Mucosa of descending colon (tissue), 3 donors: Measurements from ENCODE around the gene SDK1. TPM values are rescaled to one million over a fixed set of nuclear protein-coding genes. Genes with fewer than 3 reads are reported as not detected.

ENCODE experiments used
- ATAC-seq: fragments of 200-7000 bp; cut with Tn5 transposase; one replicate; pipeline ENCODE4 v1.9.1; 2020; ENCODE audit warnings: mild to moderate bottlenecking, moderate library complexity
- DNase-seq, 3 donors: peaks; one replicate each; pipeline ENCODE4 v3.0.0-alpha.2; 2020
- H3K36me3 ChIP-seq: fragments of 200-600 bp; one replicate; pipeline ENCODE4 v1.8.0; 2021; ENCODE audit warnings: low read depth, mild to moderate bottlenecking
- H3K4me1 ChIP-seq: fragments of 200-600 bp; one replicate; pipeline ENCODE4 v1.8.0; 2021; ENCODE audit warnings: low read depth, mild to moderate bottlenecking
- H3K4me3 ChIP-seq: fragments of 200-600 bp; one replicate; pipeline ENCODE4 v1.8.0; 2021; ENCODE audit warnings: mild to moderate bottlenecking
- H3K9me3 ChIP-seq: fragments of 200-600 bp; one replicate; pipeline ENCODE4 v1.8.0; 2021; ENCODE audit warnings: mild to moderate bottlenecking
- CTCF ChIP-seq: fragments of 200-600 bp; IDR thresholded peaks from one replicate; pipeline ENCODE4 v1.8.0; 2022; ENCODE audit warnings: antibody characterized with exemption, mild to moderate bottlenecking
- intact Hi-C, 2 donors: fragments of 100-400 bp; cut with DNase I in 1 of 2; cut with micrococcal nuclease in 1 of 2; formaldehyde crosslinking; loops; one replicate each; pipeline versions ENCODE4 v1.11.0 to v1.11.1; 2022; cut with DNase I, micrococcal nuclease
- total RNA-seq, 3 donors: library from RNA; stranded (reverse); fragmentation: NEBNext Ultra II Directional in 2 of 3; extraction: Animal tissue kit (Norgen Biotek cat#: 25700) in 2 of 3; gene quantifications; one replicate each; pipeline versions ENCODE4 v1.2.1 to v1.2.4, GENCODE V29; 2021 to 2023
- donor health status: DM: no; HTN: no; CAD: no; lungs with moderate emphysema.
- donor health status: DM: no; HTN: no; CAD: no.
- donor health status: DM: no; HTN: yes; CAD: no.

SDK1 gene
- total RNA-seq, 3 donors from 2014 or later, result 2.7 to 20.2 (median 4.2) TPM

DNA sequence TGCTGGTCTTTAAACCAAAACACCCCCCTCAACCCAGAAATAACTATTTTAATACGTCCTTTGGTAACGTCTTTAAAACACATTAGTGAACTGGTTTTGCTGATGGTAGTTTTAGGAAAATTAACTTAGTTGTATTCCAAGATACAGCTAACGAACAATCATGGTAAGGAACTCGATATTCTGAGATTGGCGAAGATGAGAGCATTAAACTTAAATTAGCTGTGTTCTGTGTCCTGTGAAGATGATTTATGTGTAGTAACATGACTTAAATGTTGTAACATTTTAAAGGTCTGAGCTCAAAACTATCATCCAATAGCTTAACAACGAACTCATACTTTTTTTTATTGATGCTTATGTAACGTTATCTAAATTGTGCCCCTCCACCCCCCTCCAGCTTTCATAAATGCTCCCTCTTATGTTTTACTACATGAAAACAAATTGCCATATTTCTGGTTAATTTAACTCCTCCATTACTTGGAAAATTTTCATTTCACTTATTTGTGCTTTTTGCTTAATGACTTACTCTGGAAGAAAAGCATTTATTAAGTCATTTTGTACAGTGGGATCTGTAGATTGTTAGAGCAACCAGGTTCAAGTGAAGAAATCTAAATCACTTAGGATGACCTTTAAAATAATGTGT, 1.7 kb downstream of the SDK1 start:
- Histone ChIP-seq H3K4me1 (peaks cover 10% of the 10 kb centered on the region), H3K36me3 (no peaks in the 10 kb centered on the region), H3K4me3 (no peak overlapping the region), H3K9me3 (no peaks in the 10 kb centered on the region)
- intact Hi-C loops, result no loop called here
- DNase-seq (no peak), ATAC-seq (no peak)
- TF ChIP-seq CTCF, result no peak

DNA sequence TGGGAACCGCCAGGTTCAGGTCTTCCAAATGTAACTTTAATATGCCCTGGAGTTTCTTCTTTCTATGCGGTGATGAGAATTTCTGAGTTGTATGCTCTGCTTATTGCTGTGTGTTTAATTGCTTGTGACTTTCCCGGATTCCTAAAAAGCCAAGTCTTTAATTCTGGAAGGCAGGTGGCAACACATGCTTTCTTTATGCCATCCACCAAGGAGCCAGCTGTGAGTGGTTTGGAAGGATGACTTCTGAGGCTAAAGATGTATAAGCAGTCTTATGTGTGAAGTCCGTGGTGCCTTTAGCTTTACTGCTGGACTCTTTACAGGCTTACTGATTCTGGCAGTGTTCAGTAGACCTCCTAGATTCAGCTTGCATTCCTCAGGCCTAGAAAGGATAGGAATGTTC, 3.1 kb downstream of the SDK1 start:
- DNase-seq (no peak), ATAC-seq (no peak)
- no peaks in the 10 kb centered on the region for H3K9me3 ChIP-seq
- intact Hi-C loops, result no loop called here
- no peak overlapping the region for H3K4me3 ChIP-seq
- peaks cover 10% of the 10 kb centered on the region for H3K4me1 ChIP-seq
- TF ChIP-seq CTCF, result no peak
- H3K36me3 ChIP-seq, result no peaks in the 10 kb centered on the region

- H3K9me3 ChIP-seq, result no peaks in the 10 kb centered on the region
- DNase-seq (no peak), ATAC-seq (no peak)
- no peak overlapping the region for H3K4me3 ChIP-seq
- intact Hi-C loops, result no loop called here
- TF ChIP-seq CTCF, result no peak
- no peaks in the 10 kb centered on the region for H3K4me1 ChIP-seq
- H3K36me3 ChIP-seq, result no peaks in the 10 kb centered on the region
These were observed 6.4 kb downstream of the SDK1 start for GRCh38 chr7:3307435-3307834.

DNA sequence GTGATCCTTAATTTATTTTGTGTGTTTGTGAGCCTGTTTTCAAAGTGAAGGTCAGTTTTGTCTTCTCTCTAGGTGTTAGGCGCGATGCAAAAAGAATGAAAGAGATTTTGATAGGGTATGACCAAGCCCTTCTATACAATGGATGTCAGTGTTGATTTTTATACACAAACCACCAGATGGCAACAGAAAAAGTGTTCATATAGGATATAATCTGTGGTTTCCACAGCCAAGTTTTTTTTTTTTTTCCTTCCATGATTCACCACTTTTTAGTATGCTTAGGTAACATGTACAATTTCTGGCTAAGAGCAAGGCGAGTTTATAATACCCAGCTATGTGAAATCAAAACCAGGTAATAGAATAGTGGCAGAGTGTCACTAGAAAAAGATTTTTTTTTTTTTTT, 8.1 kb downstream of the SDK1 start:
- intact Hi-C loops, result no loop called here
- Histone ChIP-seq H3K4me1 (no peaks in the 10 kb centered on the region), H3K36me3 (no peaks in the 10 kb centered on the region), H3K4me3 (no peak overlapping the region), H3K9me3 (no peaks in the 10 kb centered on the region)
- ATAC-seq (no peak), DNase-seq (no peak)
- no peak for TF ChIP-seq CTCF

GRCh38 chr7:3309956-3310355, 8.9 kb downstream of the SDK1 start:
- Histone ChIP-seq H3K4me3 (no peak overlapping the region), H3K9me3 (no peaks in the 10 kb centered on the region), H3K36me3 (no peaks in the 10 kb centered on the region), H3K4me1 (no peaks in the 10 kb centered on the region)
- intact Hi-C loops, result no loop called here
- no peak for ATAC-seq
- no peak for TF ChIP-seq CTCF
- no peak for DNase-seq

DNA sequence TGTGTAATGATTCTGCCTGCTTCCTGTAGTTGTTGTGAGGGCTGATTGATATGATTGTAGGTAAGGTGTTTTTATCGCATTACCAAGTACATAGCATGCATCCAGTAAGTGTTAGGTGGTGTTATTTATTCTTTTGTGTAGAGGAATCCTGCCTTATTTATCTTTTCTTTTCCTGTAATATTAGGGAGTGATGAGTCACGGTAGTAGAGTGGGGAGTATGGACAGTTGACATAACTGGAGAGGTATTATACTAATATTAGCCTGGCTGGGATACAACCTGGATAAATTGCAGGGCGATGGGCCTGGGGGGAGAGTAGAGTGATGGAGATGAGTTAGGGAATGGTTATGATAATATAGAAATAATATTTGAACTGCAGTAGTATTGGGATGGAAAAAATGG, 9.8 kb downstream of the SDK1 start:
- H3K4me1 ChIP-seq, result no peaks in the 10 kb centered on the region
- intact Hi-C loops, result no loop called here
- no peak for TF ChIP-seq CTCF
- no peak for ATAC-seq
- no peak overlapping the region for H3K4me3 ChIP-seq
- no peaks in the 10 kb centered on the region for H3K9me3 ChIP-seq
- no peaks in the 10 kb centered on the region for H3K36me3 ChIP-seq
- no peak for DNase-seq
